Nucleus accumbens (tissue), 56 donors: ENCODE results near the gene UNC93A.
A peak's percentile ranks its signal among the peaks of the same experiment; 100 is the strongest.
"Not testable (repeated sequence)": the region's sequence is repeated elsewhere in the genome, so short reads cannot be mapped to it uniquely, and the experiment has no call there.

ENCODE experiments used
- DNase-seq, 56 donors: peaks; one replicate each; lab custom pipeline; 2025; lab: John Stamatoyannopoulos, UW

Gene UNC93A

GRCh38 chr6:167290786-167291622 is at the start of gene UNC93A:
TSS of gene UNC93A (plus strand) at chr6:167291315. CDS start at chr6:167291490, 175 bp downstream.
- DNase-seq: no peak

- peak in 3 of 56 donors; percentile 32 to 59 (median 36) for DNase-seq
These were observed 49.6 kb upstream of the UNC93A start for GRCh38 chr6:167241321-167242134.

GRCh38 chr6:167242135-167242506 is 49.0 kb upstream of the UNC93A start:
- DNase-seq: not testable (repeated sequence)

- DNase-seq: not testable (repeated sequence)
These were observed 48.5 kb upstream of the UNC93A start for GRCh38 chr6:167242511-167243051.

- DNase-seq: peak in 1 of 56 donors; percentile 26
These were observed 46.8 kb upstream of the UNC93A start for GRCh38 chr6:167244064-167244960.

- DNase-seq: no peak
These were observed 46.1 kb upstream of the UNC93A start for GRCh38 chr6:167244991-167245390.

- DNase-seq: no peak
These were observed 45.5 kb upstream of the UNC93A start for GRCh38 chr6:167245591-167245990.

GRCh38 chr6:167247814-167248595 is 43.1 kb upstream of the UNC93A start:
- no peak for DNase-seq

- DNase-seq: not testable (repeated sequence)
These were observed 42.1 kb upstream of the UNC93A start for GRCh38 chr6:167248878-167249455.

GRCh38 chr6:167252271-167252670 is 38.8 kb upstream of the UNC93A start:
- DNase-seq: peak in 4 of 56 donors; percentile 3 to 48 (median 20)

- no peak for DNase-seq
These were observed 35.1 kb upstream of the UNC93A start for GRCh38 chr6:167255918-167256553.

GRCh38 chr6:167258646-167259045 is 32.5 kb upstream of the UNC93A start:
- DNase-seq: no peak

- not testable (repeated sequence) for DNase-seq
These were observed 24.9 kb upstream of the UNC93A start for GRCh38 chr6:167266057-167266829.

- DNase-seq: no peak
These were observed 24.1 kb upstream of the UNC93A start for GRCh38 chr6:167266830-167267555.

GRCh38 chr6:167267556-167267898 is 23.6 kb upstream of the UNC93A start:
- not testable (repeated sequence) for DNase-seq

- DNase-seq: no peak
These were observed 23.2 kb upstream of the UNC93A start for GRCh38 chr6:167267921-167268401.
